Stimulated activated CD8-positive, alpha-beta memory T cell treated with anti-CD3 and anti-CD28 coated beads, Interleukin-2, amount 100 ng/mL, for 1 hour (primary cell): ENCODE results near the gene SAMM50.
A peak's percentile ranks its signal among the peaks of the same experiment; 100 is the strongest.

Experiments
- DNase-seq, 2 donors: peaks; one replicate each; pipeline ENCODE4 v3.0.0-alpha.2; 2020; ENCODE audit warnings: low read depth in 2 of 2

Gene SAMM50

DNA sequence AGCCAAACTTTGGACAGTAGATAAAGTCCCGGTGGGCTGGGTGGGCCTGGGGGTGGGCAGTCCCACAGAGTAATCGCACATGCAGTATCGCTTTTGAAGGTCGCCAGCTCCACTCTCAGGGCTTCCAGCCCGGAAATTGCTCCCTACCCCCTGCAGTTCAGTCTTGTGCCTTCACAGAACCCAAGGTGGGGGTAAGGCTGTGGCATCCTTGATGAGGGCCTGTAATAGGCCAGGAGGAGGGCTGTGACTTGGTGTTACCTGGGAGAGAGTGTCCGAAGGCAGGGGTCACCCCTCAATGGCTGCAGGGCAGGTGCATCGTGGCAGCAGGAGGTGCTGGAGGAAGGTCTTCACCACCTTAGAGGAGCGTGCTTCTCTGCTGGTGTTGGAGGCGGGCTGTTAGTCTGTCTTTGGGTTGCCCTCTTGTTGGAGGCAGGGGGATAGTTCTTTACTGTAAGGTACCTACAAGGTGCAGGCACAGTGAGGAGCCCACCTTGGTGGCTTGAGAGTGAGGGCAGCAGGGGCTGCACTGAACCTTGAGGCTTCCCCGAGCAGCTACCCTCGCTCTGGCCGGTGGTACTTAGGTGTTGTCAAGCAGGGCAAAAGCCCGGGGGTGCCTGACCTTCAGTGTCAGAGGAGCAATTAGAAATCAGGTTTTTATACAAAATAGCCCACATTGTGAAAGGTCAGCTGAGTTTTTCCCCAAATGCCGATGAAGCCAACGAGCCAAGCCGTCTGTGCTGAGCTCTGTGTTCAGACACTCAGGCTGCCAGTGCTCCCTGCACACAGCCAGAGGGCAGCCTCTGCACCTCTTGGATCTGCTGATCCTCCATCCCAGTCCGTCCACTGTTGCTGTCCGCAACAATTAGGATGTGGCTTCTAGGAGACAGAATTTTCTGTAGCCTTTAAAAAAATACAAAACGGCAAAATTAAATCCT is 21.9 kb downstream of the SAMM50 start:
- no peak for DNase-seq

DNA sequence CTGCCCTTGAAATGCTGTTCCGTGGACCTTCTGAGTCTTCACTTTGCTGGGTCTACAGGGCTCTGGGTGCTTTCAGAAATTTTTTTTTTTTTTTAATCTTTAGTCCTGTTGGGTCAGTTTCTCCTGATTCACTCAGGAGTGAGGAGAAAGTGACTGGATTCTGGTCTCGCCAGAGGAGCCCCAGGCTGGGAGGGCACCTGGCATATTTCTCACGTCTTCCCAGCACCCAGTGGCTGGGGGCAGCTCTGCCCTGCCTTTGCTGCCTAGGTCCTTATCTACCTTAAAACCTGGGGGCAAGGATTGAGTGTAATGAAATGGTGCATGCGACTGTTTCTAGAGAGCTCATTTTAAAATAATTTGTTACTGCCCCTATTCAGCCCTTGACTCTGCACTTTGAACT is 23.3 kb downstream of the SAMM50 start:
- no peak for DNase-seq

DNA sequence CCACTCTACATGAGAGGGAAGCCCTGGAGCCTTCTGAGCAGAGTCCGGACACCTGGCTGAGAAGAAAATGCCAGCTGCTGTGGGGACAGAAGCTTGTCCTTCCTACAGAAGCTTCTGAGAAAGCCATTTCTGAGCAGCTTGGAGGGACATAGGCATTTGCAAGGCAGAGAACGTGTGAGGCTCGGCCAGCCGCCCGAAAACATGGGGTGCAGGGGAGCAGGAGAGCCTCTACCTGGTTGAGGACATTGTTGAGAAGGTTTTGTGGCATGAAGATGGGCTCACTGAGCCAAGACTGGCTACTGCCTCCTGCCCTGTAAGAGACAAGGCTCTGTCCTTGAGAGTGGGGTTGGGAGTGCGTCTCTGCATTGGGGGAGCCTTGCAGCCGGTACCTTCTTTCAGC is 25.3 kb downstream of the SAMM50 start:
- no peak for DNase-seq

DNA sequence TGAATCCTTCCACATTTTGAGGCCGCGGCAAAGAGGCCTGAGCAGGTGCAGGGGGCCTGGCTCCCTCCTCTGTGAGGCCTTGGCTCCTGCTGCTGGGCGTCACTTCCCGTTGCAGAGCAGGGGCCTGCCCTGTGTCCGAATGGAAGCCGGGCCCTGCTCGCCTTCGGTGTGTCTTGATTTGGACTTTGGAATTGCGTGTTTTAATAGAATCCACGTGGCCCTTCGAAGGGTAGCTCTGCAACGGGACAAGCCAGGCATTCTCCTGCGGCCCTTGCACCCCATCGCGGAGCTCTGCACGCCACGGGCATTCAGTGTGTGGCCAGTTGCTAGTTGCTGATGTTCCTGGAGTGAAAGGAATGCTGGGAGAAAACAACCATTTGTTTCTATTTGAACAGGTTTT is 25.8 kb downstream of the SAMM50 start:
- DNase-seq: no peak

DNA sequence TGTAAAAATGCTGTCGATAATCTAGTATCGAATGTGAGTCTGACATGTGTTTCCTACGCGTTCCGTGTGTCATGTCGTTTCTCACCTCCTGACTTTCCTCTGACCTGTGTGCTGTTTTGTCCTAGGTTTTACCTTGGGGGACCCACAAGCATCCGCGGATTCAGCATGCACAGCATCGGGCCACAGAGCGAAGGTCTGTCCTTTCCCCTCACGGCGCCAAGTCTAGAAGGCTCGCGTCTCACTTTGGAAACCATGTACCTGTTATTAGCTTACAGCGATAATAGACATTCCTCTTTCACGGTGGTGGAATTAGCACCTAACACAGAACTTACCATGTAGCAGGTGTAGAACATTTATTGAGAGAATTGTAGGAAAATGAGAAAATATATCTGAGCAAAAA is 28.6 kb downstream of the SAMM50 start:
- DNase-seq: no peak

DNA sequence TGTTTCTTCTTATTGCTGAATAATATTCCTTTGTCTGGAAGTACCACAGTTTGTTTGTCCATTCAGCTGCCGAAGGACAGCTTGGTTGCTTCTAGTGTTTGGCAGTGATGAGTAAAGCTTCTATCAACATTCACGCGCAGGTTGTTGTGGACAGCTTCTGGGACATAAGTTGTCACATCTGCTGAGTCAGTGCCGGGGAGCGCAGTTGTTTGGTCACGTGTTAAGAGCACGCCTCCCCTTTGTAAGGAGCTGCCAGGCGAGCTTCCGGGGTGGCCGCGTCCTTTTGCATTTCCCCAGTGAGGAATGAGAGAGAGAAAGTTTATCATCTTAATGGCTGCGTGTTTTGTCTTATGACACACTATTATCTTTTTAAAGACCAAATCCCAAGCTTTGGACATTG is 30.3 kb downstream of the SAMM50 start:
- DNase-seq: no peak

DNA sequence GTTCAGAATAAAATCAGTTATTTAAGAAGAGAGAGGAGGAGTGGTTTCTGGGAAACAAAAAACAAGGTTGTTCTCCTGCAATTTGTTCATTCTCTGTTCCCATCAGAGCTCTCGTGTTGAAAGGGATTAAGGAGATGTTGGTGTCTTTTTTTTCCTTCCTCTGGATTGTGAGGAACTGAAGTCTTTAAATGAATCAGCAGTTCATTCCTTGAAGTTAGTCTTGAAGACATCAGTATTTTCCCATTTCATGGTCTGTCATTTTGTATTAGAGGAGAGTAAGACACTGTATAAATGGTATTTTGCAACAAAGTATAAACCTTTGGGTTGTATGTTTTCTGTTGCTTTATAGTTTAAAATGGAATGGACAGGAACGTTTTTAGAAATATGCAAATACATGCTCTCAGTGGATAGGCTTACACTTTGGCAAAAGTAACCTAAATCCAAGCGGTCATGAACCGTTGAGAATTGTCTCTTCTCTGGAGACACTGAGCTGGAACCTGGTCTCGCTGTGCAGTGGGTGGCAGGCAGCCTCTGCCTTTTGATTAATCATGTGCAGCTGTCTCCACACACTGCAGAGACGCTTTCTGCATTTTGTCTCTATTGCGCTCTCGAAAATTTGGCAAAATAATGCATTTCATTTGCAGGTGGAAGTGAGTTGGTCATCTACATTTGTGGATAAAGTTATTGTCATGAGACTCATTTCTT is 33.0 kb downstream of the SAMM50 start:
- no peak for DNase-seq

DNA sequence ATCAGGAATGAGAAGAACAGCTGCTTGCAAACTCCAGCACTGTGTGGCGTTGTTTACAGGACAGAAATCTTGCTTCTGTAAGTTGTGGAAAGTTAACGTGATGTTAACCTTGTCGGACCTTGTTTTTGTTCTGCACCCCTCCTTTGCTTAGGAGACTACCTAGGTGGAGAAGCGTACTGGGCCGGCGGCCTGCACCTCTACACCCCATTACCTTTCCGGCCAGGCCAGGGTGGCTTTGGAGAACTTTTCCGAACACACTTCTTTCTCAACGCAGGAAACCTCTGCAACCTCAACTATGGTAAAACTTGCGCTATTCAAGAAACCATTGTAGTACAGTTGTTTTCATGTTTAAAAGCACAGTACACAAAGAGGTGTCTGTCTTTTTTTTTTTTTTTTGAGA is 33.7 kb downstream of the SAMM50 start:
- DNase-seq: no peak

DNA sequence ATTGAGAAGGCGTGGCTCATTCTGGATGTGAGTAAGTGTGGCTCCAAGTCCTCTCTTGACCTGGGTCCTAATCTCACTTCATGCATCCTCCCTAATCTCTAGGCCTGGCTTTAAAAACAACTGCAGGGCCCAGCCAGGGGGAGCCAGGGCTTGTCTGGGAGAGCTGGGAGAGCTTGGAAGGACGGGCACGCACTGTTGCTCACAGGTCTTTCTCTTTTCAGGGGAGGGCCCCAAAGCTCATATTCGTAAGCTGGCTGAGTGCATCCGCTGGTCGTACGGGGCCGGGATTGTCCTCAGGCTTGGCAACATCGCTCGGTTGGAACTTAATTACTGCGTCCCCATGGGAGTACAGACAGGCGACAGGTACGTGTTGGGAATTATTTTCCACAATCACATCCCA is 34.8 kb downstream of the SAMM50 start:
- DNase-seq: no peak

DNA sequence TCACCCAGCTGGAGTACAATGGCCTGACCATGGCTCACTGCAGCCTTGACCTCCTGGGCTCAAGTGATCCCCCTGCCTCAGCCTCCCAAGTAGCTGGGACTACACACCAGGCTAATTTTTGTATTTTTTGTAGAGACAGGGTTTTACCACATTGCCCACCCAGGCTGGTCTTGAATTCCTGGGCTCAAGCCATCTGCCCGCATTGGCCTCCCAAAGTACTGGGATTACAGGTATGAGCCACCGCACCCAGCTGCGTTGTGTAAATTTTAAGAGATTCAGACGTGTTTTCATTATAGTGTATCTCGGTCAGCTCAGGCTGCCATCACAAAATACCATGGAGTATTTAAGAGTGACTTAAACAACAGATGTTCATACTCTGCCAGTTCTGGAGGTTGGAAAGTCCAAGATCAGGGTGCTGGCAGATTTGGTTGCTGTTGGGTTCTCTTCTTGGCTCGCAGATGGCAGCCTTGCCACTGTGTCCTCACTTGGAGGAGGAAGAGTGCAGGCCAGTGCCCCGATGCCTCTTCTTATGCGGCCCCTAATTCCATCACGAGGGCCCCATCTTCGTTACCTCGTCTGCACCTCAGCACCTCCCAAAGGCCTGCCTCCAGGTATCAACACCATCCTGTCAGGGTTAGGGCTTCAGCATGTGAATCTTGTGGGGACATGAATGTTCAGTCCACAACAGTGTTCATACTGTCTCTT is 36.2 kb downstream of the SAMM50 start:
- DNase-seq: no peak

DNA sequence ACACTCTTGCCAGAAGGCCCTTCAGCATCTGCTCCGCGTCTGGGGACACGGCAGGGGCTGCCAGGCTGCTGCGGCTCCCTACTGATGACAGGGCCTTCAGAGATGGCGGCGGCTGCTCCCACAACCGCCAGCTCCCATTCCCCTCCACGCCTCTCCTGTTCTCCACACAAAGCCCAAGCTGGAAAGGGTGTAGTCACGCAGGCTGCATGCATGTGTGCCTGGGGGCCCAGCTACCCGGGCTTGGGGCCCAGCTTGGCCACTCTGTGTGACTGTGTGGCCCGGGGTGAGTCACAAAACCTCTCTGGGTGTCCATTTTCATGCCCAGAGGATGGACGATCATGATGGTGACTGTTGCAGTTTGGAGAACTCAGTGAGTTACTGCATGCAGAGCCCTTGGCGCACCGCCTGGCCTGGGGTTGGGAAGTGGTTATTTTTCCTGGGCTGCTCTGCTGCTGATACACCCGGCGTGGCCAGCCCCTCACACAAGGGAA is 37.1 kb downstream of the SAMM50 start:
- no peak for DNase-seq

DNA sequence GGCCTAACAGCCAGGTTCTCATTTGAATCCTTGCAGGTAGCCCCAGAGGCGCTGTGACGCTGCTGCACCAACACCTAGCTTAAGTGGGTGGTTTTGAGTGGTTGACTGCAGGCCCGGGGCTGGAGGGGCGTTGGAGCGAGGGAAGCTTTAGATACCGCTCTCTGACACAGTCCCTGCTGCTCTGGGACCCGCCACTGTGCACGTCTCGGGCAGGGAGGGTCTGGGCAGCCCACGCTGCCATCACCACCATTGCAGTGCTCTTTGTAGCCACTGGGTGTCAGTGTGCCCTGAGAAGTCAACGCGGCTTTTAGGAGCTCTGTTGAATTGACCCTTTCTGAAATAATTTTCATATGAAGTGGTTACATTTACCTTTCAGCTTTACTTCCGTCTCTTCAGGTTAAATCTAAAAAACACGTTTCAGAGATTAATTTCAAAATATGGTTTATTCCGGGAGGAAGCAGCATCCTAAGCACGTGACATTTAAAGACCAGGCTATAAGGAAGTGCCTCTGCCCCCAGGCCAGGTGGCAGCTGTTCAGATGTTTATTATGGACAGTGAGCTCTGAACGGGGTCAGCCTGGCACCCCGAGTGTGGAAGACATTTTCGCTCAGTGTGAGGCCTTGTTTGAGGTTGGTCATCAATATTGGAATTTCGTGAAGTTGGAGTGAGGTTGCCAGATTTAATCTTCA is 38.0 kb downstream of the SAMM50 start:
- DNase-seq: peak; percentile 16 to 22

DNA sequence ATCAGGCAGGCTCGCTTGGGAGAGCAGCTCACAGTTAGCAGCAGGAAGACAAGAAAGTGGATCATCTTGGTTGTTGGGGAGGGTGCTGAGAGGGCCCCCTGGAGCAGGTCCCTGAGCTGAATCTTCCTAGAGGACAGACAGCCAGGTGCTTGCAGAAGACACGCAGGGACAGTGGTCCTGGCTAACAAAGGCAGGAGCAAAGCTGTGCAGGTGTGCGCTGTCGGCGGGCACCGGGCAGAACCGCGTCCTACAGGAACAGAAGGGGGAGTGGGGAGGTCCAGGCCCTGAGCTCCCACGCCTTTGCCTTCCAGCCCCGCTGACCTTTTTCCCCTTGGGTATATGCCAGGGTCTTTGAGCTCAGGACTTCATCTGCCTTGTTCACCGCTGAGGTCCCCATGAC is 38.8 kb downstream of the SAMM50 start:
- no peak for DNase-seq

DNA sequence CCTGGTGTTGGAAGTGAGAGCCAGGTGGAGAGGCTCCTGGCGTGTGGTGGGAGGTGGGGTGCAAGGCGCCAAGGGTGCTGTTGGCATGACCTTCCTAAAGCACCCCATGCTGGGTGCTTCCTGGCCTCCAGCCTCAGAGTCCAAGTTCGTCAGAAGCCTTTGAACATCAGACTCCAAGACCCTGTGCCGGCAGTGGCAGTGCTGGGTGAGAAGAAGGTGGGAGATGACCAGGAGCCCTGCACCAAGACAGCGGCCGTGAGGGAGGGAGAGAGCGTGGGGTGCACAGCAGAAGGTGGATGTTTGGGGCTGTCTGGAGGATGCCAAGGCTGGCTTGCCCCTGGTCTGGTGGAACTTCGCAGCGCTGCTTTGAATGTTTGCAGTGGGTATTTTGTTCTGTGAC is 39.2 kb downstream of the SAMM50 start:
- no peak for DNase-seq

DNA sequence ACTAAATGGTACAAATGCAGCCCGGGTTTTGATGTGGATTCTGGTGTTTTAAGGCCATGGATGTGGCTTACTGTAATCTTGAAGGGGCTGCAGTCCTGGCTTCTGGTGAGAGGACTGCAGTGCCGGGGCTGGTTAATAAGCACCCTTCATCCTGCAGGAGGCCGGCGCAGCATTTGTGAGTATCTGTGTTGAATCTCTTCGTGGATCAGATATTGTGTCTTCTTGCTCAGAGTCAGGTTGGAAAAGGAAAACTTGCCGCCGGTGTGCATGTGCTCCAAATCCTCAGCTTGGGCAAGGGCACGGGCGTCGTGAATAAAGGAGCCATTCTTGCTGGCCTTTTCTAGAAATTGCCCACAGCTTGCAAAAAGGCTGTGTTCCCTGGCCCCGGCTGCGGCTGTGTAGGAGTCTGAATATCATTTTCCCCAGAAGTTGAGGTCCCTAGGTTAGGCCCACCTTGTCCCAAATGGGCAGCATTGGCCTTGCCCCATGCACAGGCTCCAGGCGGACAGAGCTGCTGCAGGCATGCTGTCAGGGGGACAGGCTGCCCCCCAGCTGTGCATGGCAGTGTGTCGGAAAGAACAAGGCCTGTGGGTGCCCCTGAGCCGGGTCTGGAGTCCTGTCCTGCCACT is 39.9 kb downstream of the SAMM50 start:
- no peak for DNase-seq

DNA sequence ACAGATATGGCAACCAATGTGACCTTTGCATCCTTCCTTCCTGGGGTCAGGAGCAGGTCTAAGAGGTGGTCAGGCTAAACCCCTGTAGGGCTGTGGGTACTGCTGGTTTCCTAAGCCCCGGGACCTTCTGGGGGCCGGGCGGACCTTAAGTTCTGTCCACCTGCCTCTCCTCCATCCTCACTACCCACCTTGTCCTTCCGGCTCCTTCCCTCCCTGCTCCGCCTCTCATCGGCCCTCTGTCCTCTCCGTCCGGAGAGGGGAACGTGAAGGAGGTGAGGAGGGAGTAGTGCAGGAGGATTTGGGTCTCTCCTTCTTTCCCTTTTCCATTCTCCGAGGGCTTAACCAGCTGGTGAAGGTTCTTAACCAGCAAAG is 40.5 kb downstream of the SAMM50 start:
- no peak for DNase-seq

DNA sequence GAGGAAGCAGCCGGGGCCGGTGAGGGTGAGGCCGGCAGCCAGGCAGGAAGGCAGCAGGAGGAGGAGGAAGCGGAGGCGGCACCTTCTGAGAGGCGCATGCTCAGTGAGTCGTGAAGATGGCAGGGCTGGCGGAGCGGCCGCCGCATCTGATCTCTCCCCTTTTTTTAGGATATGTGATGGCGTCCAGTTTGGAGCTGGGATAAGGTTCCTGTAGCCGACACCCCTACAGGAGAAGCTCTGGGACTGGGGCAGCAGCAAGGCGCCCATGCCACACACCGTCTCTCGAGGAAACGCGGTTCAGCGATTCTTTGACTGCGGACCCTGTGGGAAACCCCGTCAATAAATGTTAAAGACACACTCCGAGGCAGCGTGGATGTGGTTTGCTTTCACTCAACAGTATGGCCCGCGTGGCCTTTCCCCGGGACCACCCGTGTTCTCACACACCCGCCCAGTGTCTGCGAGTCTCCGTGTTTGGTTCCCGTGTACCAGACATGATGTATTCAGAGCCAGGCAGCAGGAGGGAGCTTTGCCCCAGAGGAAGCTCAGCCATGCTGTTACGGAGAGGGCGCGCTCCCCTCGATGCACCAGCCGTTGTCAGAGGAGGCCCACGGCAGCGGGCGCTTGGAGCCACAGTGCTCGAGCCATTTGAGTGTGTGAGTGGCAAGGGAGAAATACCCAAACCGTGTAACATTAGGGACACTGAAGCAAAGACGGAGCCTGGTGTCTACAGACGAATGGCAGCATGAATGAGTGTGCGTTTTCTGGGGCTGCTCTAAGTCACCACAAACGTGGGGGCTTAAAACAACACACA is 41.1 kb downstream of the SAMM50 start:
- peak; percentile 37 to 48 for DNase-seq

DNA sequence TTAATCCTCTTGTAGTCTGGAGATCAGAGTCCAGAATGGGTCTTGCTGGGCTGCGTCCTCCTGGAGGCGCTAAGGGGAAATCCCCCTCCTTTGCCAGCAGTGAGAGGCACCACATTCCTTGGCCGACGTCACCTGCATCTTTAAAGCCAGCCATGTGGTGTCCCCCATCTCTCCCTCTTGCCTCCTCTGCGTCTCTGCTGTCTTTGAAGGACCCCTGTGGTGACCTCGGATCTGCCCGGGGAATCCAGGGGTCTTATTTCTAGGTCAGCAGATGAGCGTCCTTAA is 41.7 kb downstream of the SAMM50 start:
- DNase-seq: no peak

DNA sequence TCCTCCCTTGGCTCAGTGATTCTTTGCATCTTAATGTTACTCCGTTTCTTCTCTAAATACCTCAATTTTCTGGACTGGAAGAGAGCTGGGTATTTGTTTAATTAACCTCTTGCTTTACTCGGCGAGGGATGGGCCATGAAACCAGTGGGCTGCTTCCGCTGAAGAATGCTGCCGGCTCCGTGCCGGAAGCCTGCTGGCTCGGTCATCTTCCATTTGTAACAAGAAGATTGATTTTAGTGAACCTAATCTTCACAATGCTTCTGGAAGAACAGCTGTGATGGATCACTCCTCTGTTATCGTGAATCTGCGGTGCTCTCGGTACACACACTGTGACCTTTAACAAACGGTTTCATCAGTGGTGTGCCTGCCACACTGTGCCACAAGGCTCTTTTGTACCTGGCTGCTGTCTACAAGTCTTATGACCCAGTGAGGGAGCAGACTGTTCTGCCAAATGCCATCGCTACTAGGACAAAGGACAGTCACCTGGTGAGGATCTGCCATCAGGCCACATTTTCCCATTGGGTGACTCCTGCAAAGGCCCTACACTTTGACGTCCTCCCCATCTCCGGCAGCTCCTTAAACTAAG is 43.5 kb downstream of the SAMM50 start:
- DNase-seq: no peak

DNA sequence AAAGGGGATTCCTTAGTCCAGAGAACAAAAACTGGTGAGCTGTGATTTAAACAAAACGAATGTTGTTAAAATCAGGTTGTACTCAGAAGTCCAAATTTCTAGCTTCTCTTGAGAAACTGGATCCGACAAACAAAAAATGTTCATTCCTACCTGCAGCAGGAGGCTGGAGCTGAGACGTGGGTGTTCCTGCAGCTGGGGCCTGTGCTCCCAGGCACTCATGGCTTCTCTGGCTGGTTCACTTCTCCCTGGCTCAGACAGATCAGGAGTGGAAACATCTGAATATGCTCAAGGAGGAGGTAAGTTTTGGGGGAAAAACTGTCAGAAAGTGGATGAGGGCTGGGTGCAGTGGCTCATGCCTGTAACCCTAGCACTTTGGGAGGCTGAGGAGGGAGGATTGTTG is 44.1 kb downstream of the SAMM50 start:
- DNase-seq: no peak
